K562 (cell line): ENCODE results near the gene KSR2. TPM values are rescaled to one million over a fixed set of nuclear protein-coding genes. Genes with fewer than 3 reads are reported as not detected.

ENCODE experiments used
- ATAC-seq: fragments of 200-7000 bp; cut with Tn5 transposase; 3 replicates; pipeline ENCODE4 v1.9.1; 2020; ENCODE audit warnings: moderate library complexity
- BruUV-seq: library from RNA; stranded (reverse); fragments of 400-500 nt; replicated peaks from 2 replicates; lab custom pipeline; 2021; lab: Mats Ljungman, UMichigan
- CTCF ChIA-PET: fragments of 300-600 bp; formaldehyde crosslinking; extraction: SDS; loops from one replicate; lab custom pipeline; 2021; ENCODE audit warnings: low intra/inter-chr PET ratio; lab: Yijun Ruan, JAX
- POLR2A ChIA-PET: fragments of 300-600, 350-650 bp; sonication (Branson Sonifier 250); formaldehyde crosslinking; extraction: SDS; loops from one replicate; lab custom pipeline; 2021; ENCODE audit warnings: antibody characterized with exemption, inconsistent platforms; lab: Yijun Ruan, JAX
- DNase-seq, 4 experiments: peaks; one replicate each; pipeline versions ENCODE4 v3.0.0 to v3.0.0-alpha.2; 2011 to 2018; ENCODE audit warnings: low spot score in 3 of 4, mixed read lengths in 3 of 4; ENCODE audit errors: extremely low read depth in 1 of 4
- FAIRE-seq: peaks from 2 replicates; lab custom pipeline; 2011; peaks lifted over from hg19 to GRCh38; lab: Jason Lieb, UNC
- H2AFZ ChIP-seq: 2 replicates; pipeline ENCODE4 v1.6.0; 2011; ENCODE audit warnings: low read depth, low read length, control low read depth, inconsistent platforms
- H3K27ac ChIP-seq: fragments of 200-600 bp; 3 replicates; pipeline ENCODE4 v1.8.0; 2011; ENCODE audit warnings: low read depth, mild to moderate bottlenecking, control low read depth, inconsistent platforms, low read length, moderate library complexity, mixed read lengths; ENCODE audit errors: extremely low read depth
- H3K27me3 ChIP-seq, 2 experiments: fragments of 300-600 bp in 1 of 2; 2 replicates in 1 of 2; 3 replicates in 1 of 2; pipeline versions ENCODE4 v1.6.0 to v1.8.0; 2011; ENCODE audit warnings: inconsistent platforms in 2 of 2, low read length in 2 of 2, mild to moderate bottlenecking in 1 of 2, mixed read lengths in 1 of 2, moderate library complexity in 1 of 2; ENCODE audit not compliant: control insufficient read depth in 2 of 2, insufficient read depth in 2 of 2
- H3K36me3 ChIP-seq: fragments of 300-600 bp; 3 replicates; pipeline ENCODE4 v1.8.0; 2011; ENCODE audit warnings: mild to moderate bottlenecking, low read length, inconsistent platforms; ENCODE audit not compliant: control insufficient read depth, insufficient read depth
- H3K4me1 ChIP-seq, 2 experiments: fragments of 200-600 bp in 1 of 2; replicated peaks in 1 of 2; 2 replicates in 1 of 2; 3 replicates in 1 of 2; pipeline versions ENCODE4 v1.5.1 to v1.8.0; 2011; ENCODE audit warnings: inconsistent platforms in 2 of 2, low read length in 2 of 2, mild to moderate bottlenecking in 1 of 2, mixed read lengths in 1 of 2, moderate library complexity in 1 of 2; ENCODE audit not compliant: control insufficient read depth in 2 of 2, insufficient read depth in 2 of 2
- H3K4me2 ChIP-seq: 2 replicates; pipeline ENCODE4 v1.6.1; 2011; ENCODE audit warnings: low read length, control low read depth, inconsistent platforms, mixed read lengths; ENCODE audit not compliant: insufficient read depth
- H3K4me3 ChIP-seq: fragments of 200-600 bp; sonication (generic), shearing (Covaris generic); 2 replicates; pipeline ENCODE4 v1.5.1; 2016; ENCODE audit warnings: control low read depth, inconsistent platforms
- H3K79me2 ChIP-seq: fragments of 200-600 bp; 3 replicates; pipeline ENCODE4 v1.8.0; 2011; ENCODE audit warnings: low read length, inconsistent platforms; ENCODE audit not compliant: control insufficient read depth, insufficient read depth
- H3K9ac ChIP-seq, 2 experiments: 2 replicates each; pipeline versions ENCODE4 v1.6.0 to v1.6.1; 2011; ENCODE audit warnings: low read depth in 2 of 2, low read length in 2 of 2, control low read depth in 1 of 2, inconsistent platforms in 1 of 2, mild to moderate bottlenecking in 1 of 2, mixed read lengths in 1 of 2; ENCODE audit not compliant: insufficient read depth in 1 of 2
- H3K9me1 ChIP-seq: one replicate; pipeline ENCODE4 v1.6.0; 2011; ENCODE audit warnings: inconsistent platforms, mild to moderate bottlenecking, low read length, moderate library complexity; ENCODE audit not compliant: control insufficient read depth, insufficient read depth
- H3K9me3 ChIP-seq: replicated peaks from 2 replicates; pipeline ENCODE4 v1.5.1; 2011; ENCODE audit warnings: low read depth, low read length, inconsistent platforms; ENCODE audit not compliant: control insufficient read depth, insufficient read depth
- H4K20me1 ChIP-seq: replicated peaks from 2 replicates; pipeline ENCODE4 v1.6.1; 2011; ENCODE audit warnings: low read length, inconsistent platforms, mixed read lengths; ENCODE audit not compliant: control insufficient read depth, insufficient read depth
- AFF1 ChIP-seq, 2 experiments: fragments of 450-650 bp; IDR thresholded peaks; 2 replicates each; pipeline ENCODE4 v1.6.1; 2018; ENCODE audit warnings: mild to moderate bottlenecking in 2 of 2, low read depth in 1 of 2; ENCODE audit not compliant: partially characterized antibody in 2 of 2
- CBFB ChIP-seq: sonication (generic); formaldehyde crosslinking; IDR thresholded peaks from 2 replicates; pipeline ENCODE4 v1.4.0; 2020; ENCODE audit warnings: mild to moderate bottlenecking, missing genetic modification reagents
- E2F8 ChIP-seq: fragments of 450-650 bp; IDR thresholded peaks from 2 replicates; pipeline ENCODE4 v1.7.1; 2018; ENCODE audit warnings: mild to moderate bottlenecking, low read depth; ENCODE audit not compliant: partially characterized antibody
- ELF2 ChIP-seq: fragments of 250-450 bp; sonication (Bioruptor Pico); IDR thresholded peaks from 2 replicates; pipeline ENCODE4 v1.5.0; 2021; ENCODE audit warnings: mild to moderate bottlenecking
- ETV5 ChIP-seq: sonication (generic); formaldehyde crosslinking; IDR thresholded peaks from 2 replicates; pipeline ENCODE4 v1.4.0; 2020; ENCODE audit warnings: low read depth, mild to moderate bottlenecking, missing genetic modification reagents
- ZNF282 ChIP-seq: sonication (generic); formaldehyde crosslinking; IDR thresholded peaks from 2 replicates; pipeline ENCODE4 v1.8.1; 2023; ENCODE audit warnings: missing genetic modification reagents
- WGBS: fragments of 100-300 bp; shearing (Covaris generic); methylation state at CpG from one replicate; pipeline ENCODE4 v1.1.6; 2016; ENCODE audit warnings: low coverage, mixed read lengths; ENCODE audit not compliant: insufficient coverage; ENCODE audit errors: missing lambda C conversion rate; 5-methylcytosine and 5-hydroxymethylcytosine counted together
- in situ Hi-C: fragments of 300-500 bp; cut with MboI; formaldehyde crosslinking; loops from 4 replicates; pipeline ENCODE4 v1.15.0; 2018; ENCODE audit warnings: inconsistent platforms, mixed read lengths
- intact Hi-C: fragments of 100-400 bp; cut with micrococcal nuclease; formaldehyde crosslinking; loops from 2 replicates; pipeline ENCODE4 v1.14.2; 2022
- polyA plus RNA-seq, 8 experiments: library from polyadenylated mRNA; depleted of rRNA in 4 of 8; stranded (reverse) in 5 of 8; unstranded in 3 of 8; fragments of >200 nt; fragmentation: Nextera tagmentation in 2 of 8; fragmentation: Illumina TruSeq in 1 of 8; extraction: Ambion mirVana in 2 of 8; extraction: Trizol in 1 of 8; gene quantifications; 2 replicates each; pipeline versions ENCODE4 v1.2.1 to v1.2.3, GENCODE V29; 2011 to 2014; ENCODE audit warnings: inconsistent platforms in 1 of 8, missing spikeins in 1 of 8
- total RNA-seq, 7 experiments: library from RNA; depleted of rRNA in 6 of 7; stranded (reverse); fragments of >200 nt in 6 of 7; fragmentation: Illumina TruSeq in 2 of 7; extraction: Trizol in 2 of 7; gene quantifications; 2 replicates each; pipeline versions ENCODE4 v1.2.1 to v1.2.3, GENCODE V29; 2011 to 2021; ENCODE audit warnings: low replicate concordance in 1 of 7

Gene KSR2
- total and polyA plus RNA-seq, 9 of the 15 experiments (the other 6 are each of a cell fraction or from before 2014, with no cell fraction given), result not detected

- Histone ChIP-seq H3K27ac (no peak overlapping the region), H3K9me1 (no peaks in the 10 kb centered on the region)
- TF ChIP-seq E2F8, result no peak
- no peak for TF ChIP-seq ETV5 (CRISPR knock-in tag)
- TF ChIP-seq ELF2 (CRISPR knock-in tag), result no peak
- TF ChIP-seq ZNF282 (CRISPR knock-in tag), result no peak
- TF ChIP-seq AFF1 (IDR thresholded peaks at IDR 0.05; ENCODE audit: low read depth in 1 of 2, partially characterized antibody in 2 of 2), result no peak
- no peak for TF ChIP-seq CBFB (CRISPR knock-in tag)
- TF ChIP-seq, all 486 proteins: peak for 0
- DNase-seq (no peak), FAIRE-seq (no peak), ATAC-seq (no peak)
- H3K9ac ChIP-seq, result no peak overlapping the region
- H3K27me3 ChIP-seq, result peaks cover 5 to 17% of the 10 kb centered on the region in 2 experiments; a peak in 3 of 5 replicates
- H3K4me3 ChIP-seq, result no peak overlapping the region
- intact Hi-C loops (no loop called here), in situ Hi-C loops (no loop called here)
- H3K9me3 ChIP-seq, result no peaks in the 10 kb centered on the region; the same call in 1 of the 2 replicates
- H4K20me1 ChIP-seq, result no peaks in the 10 kb centered on the region
- H2AFZ ChIP-seq, result no peak overlapping the region
- 0% methylated on average over 5 of the region's 5 CpGs for WGBS
- no peaks in the 10 kb centered on the region for H3K4me1 ChIP-seq
- POLR2A ChIA-PET, result interaction anchor here (0.5 kb wide), 1 partner anchor 1573 kb away, joined by 3 read pairs; no protein-coding TSS in a partner anchor
- no TSS peak for BruUV-seq
- no peaks in the 10 kb centered on the region for H3K79me2 ChIP-seq
- CTCF ChIA-PET, result no interaction called here
- H3K36me3 ChIP-seq, result no peaks in the 10 kb centered on the region
- no peak overlapping the region for H3K4me2 ChIP-seq
These were observed 60.4 kb downstream of the KSR2 start for GRCh38 chr12:117908411-117908810.
